Ascending aorta (tissue), 2 donors: ENCODE measurements around the gene NEK11. TPM values are rescaled to one million over a fixed set of nuclear protein-coding genes. Genes with fewer than 3 reads are reported as not detected.
"Not testable (repeated sequence)": the region's sequence is repeated elsewhere in the genome, so short reads cannot be mapped to it uniquely, and the experiment has no call there.

ENCODE experiments used
- DNase-seq, 2 donors: peaks; one replicate each; pipeline ENCODE4 v3.0.0-alpha.2; 2019; ENCODE audit warnings: low spot score in 2 of 2
- H3K27ac ChIP-seq, 2 donors: fragments of 200-600 bp; sonication (generic); one replicate each; pipeline ENCODE4 v1.5.1; 2016 to 2017; ENCODE audit warnings: mild to moderate bottlenecking in 1 of 2
- H3K27me3 ChIP-seq: fragments of 200-600 bp; sonication (generic); one replicate; pipeline ENCODE4 v1.5.1; 2017
- H3K36me3 ChIP-seq, 2 donors: fragments of 200-600 bp; sonication (generic); one replicate each; pipeline ENCODE4 v1.5.1; 2016
- H3K4me1 ChIP-seq, 2 donors: fragments of 200-600 bp; sonication (generic); one replicate each; pipeline ENCODE4 v1.5.1; 2016 to 2017; ENCODE audit warnings: mild to moderate bottlenecking in 1 of 2
- H3K4me3 ChIP-seq, 2 donors: fragments of 200-600 bp; sonication (generic); one replicate each; pipeline ENCODE4 v1.5.1; 2016 to 2017; ENCODE audit warnings: mild to moderate bottlenecking in 1 of 2
- H3K9me3 ChIP-seq, 2 donors: fragments of 200-600 bp; sonication (generic); one replicate each; pipeline ENCODE4 v1.5.1; 2016
- CTCF ChIP-seq, 3 experiments: fragments of 200-600 bp in 2 of 3; fragments of 450-650 bp in 1 of 3; sonication (generic) in 2 of 3; IDR thresholded peaks; one replicate each; pipeline ENCODE4 v1.5.1; 2016 to 2019; ENCODE audit warnings: antibody characterized with exemption in 3 of 3, mild to moderate bottlenecking in 1 of 3, moderate library complexity in 1 of 3
- intact Hi-C: fragments of 100-400 bp; cut with DNase I; formaldehyde crosslinking; loops from one replicate; pipeline ENCODE4 v1.15.1; 2023
- total RNA-seq: library from RNA; depleted of rRNA; stranded (reverse); fragments of >200 nt; gene quantifications from one replicate; pipeline ENCODE4 v1.1.0, GENCODE V29; 2016

NEK11 gene
- total RNA-seq, 1 donor from 2014 or later = 4.0 TPM

DNA sequence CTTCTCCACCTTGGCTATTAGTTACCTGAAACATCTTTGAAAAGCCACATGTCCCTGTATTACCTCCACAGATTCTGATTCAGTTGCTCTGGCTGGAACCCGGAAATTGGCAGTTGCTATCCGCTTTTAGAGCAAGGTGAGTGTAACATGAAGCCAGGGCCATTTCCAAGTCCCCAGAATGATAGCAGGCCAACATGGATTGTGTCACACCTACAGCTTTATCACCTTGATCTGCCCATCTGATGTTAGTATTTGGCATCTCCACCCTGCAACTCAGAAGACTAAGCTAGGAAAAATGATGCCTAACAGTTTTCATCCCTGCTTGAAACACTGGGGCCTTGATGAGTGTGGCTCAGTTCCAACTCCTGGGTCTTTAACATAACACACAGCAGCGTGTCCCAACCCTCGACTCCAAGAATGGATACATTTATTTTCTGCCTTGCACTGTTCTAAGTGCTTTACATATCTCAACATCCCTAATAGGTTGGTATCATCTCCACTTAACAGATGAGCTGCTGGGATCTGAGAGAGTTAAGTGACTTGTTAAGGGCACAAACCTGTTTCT is 333.6 kb downstream of the NEK11 start:
- no peak overlapping the region for H3K27ac ChIP-seq
- intact Hi-C loops = no loop called here
- peaks cover 0 to 15% of the 10 kb centered on the region in 2 donors for H3K4me1 ChIP-seq
- H3K9me3 ChIP-seq = no peaks in the 10 kb centered on the region
- H3K27me3 ChIP-seq = no peaks in the 10 kb centered on the region
- no peak overlapping the region for H3K4me3 ChIP-seq
- DNase-seq = no peak
- no peaks in the 10 kb centered on the region for H3K36me3 ChIP-seq
- no peak for TF ChIP-seq CTCF (IDR thresholded peaks at IDR 0.05)

GRCh38 chr3:131361066-131361463 is 334.4 kb downstream of the NEK11 start:
- peak overlapping the region in 1 of 2 donors; percentile 70 for H3K4me3 ChIP-seq
- DNase-seq, H3K36me3 ChIP-seq, H3K27me3 ChIP-seq, intact Hi-C loops, H3K9me3 ChIP-seq: not testable (repeated sequence)
- peaks cover 0 to 15% of the 10 kb centered on the region in 2 donors for H3K4me1 ChIP-seq
- H3K27ac ChIP-seq = peak overlapping the region; percentile 37 to 71

- DNase-seq = peak in 1 of 2 donors; percentile 90
- no peaks in the 10 kb centered on the region for H3K36me3 ChIP-seq
- no peaks in the 10 kb centered on the region for H3K9me3 ChIP-seq
- TF ChIP-seq CTCF (IDR thresholded peaks at IDR 0.05) = no peak
- peaks cover 0 to 15% of the 10 kb centered on the region in 2 donors for H3K4me1 ChIP-seq
- intact Hi-C loops = loop anchor here (2.0 kb wide), 1 partner anchor 19 kb away; the partner anchor contains the start of gene NUDT16
- H3K27me3 ChIP-seq = no peaks in the 10 kb centered on the region
- peak overlapping the region; percentile 55 to 70 for H3K4me3 ChIP-seq
- peak overlapping the region; percentile 37 to 71 for H3K27ac ChIP-seq
These were observed 335.1 kb downstream of the NEK11 start for GRCh38 chr3:131361464-131362421.

DNA sequence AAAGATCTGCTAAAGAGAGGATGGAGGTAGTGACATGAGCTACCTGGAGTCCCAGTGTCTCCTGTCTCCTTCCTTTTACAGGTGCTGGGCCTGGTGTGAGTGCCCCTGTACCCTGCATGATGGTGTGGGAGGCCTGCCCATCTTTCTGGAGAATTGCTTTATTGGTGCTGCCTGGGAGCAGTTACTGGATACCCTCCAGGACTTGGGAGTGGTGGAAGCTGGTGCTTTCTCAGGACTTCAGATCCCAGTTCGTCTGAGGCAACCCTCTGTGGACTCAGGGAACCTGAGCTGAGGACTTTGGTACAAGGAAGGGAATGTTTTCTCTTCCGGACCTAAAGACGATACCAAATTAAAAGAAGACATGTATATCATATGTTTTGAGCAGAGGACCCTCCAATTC is 336.6 kb downstream of the NEK11 start:
- Histone ChIP-seq H3K4me1 (peaks cover 0 to 15% of the 10 kb centered on the region in 2 donors), H3K9me3 (no peaks in the 10 kb centered on the region), H3K27me3 (no peaks in the 10 kb centered on the region), H3K4me3 (no peak overlapping the region), H3K36me3 (no peaks in the 10 kb centered on the region), H3K27ac (no peak overlapping the region)
- DNase-seq = no peak
- intact Hi-C loops = loop anchor here (2.0 kb wide), 1 partner anchor 18 kb away; the partner anchor contains the start of gene NUDT16
- TF ChIP-seq CTCF (IDR thresholded peaks at IDR 0.05) = no peak

DNA sequence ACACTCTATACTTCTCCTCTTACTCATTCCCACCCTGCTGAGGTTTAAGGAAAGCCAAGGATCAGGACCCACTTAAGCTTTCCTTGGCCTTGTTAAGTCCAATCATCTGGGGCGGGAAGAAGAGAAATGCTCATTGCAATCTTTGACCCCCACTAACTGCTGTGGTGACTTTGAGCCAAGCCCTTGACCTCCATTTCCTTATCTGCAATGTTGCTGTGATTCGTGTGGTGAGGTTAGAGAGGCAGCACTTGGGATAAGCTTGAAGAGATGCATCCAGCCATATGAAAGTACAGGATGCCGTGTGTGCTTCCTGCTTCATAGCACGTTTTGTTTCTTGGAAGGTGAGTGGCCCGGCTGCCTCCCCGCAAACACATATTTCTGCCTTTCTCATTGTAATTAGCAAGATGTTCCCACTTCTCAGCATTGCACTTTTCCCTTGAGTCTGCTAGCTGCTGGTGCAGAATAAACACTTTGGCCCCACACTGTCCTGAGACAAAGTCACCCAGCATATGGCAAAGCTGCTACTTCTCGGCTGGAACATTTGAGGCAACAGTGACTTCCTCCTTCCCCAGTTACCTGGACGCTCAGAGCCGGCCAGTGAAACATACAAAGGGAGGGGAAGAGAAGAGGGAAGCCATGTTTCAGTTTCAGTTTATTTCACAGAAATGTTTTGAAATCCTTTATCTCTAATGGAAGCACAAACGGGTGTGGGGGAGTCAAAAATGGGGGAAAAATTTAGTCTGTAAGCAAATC is 344.4 kb downstream of the NEK11 start:
- TF ChIP-seq CTCF (IDR thresholded peaks at IDR 0.05) = no peak
- no peak for DNase-seq
- intact Hi-C loops = no loop called here
- Histone ChIP-seq H3K4me3 (no peak overlapping the region), H3K4me1 (no peaks in the 10 kb centered on the region), H3K9me3 (no peaks in the 10 kb centered on the region), H3K27me3 (no peaks in the 10 kb centered on the region), H3K27ac (no peak overlapping the region), H3K36me3 (peaks cover 4 to 22% of the 10 kb centered on the region in 2 donors)
